Liver (tissue), 9 donors: ENCODE data around the gene KRT16. TPM values are rescaled to one million over a fixed set of nuclear protein-coding genes. Genes with fewer than 3 reads are reported as not detected.

Experiments
- DNase-seq: peaks from one replicate; pipeline ENCODE4 v3.0.0-alpha.2; 2017; ENCODE audit warnings: low spot score
- H3K27ac ChIP-seq, 2 donors: one replicate each; pipeline ENCODE4 v1.7.0; 2013; ENCODE audit warnings: inconsistent platforms in 2 of 2, low read length in 2 of 2, control low read depth in 1 of 2, low read depth in 1 of 2, mild to moderate bottlenecking in 1 of 2
- H3K27me3 ChIP-seq, 4 donors: one replicate each; pipeline versions ENCODE4 v1.6.1 to v1.7.0; 2013; ENCODE audit warnings: low read length in 3 of 4, inconsistent platforms in 1 of 4, mild to moderate bottlenecking in 1 of 4, moderate library complexity in 1 of 4; ENCODE audit not compliant: control insufficient read depth in 4 of 4, insufficient read depth in 4 of 4
- H3K36me3 ChIP-seq, 4 donors: one replicate each; pipeline versions ENCODE4 v1.6.1 to v1.7.0; 2013; ENCODE audit warnings: low read length in 3 of 4, mild to moderate bottlenecking in 3 of 4, low read depth in 1 of 4, moderate library complexity in 1 of 4; ENCODE audit not compliant: control insufficient read depth in 4 of 4, insufficient read depth in 3 of 4
- H3K4me1 ChIP-seq, 4 donors: one replicate each; pipeline versions ENCODE4 v1.6.1 to v1.7.0; 2013; ENCODE audit warnings: low read length in 3 of 4, mild to moderate bottlenecking in 3 of 4, moderate library complexity in 1 of 4; ENCODE audit not compliant: control insufficient read depth in 4 of 4, insufficient read depth in 4 of 4
- H3K4me3 ChIP-seq, 3 donors: one replicate each; pipeline versions ENCODE4 v1.6.1 to v1.7.0; 2013; ENCODE audit warnings: low read length in 3 of 3, control low read depth in 1 of 3, low read depth in 1 of 3, mild to moderate bottlenecking in 1 of 3
- H3K9ac ChIP-seq, 2 donors: one replicate each; pipeline ENCODE4 v1.7.0; 2013; ENCODE audit warnings: low read length in 2 of 2, mild to moderate bottlenecking in 2 of 2, moderate library complexity in 2 of 2, control low read depth in 1 of 2, low read depth in 1 of 2
- H3K9me3 ChIP-seq, 4 donors: one replicate each; pipeline versions ENCODE4 v1.6.1 to v1.7.0; 2013; ENCODE audit warnings: low read length in 3 of 4; ENCODE audit not compliant: control insufficient read depth in 4 of 4
- ATF3 ChIP-seq: IDR thresholded peaks from 2 replicates; pipeline ENCODE4 v1.6.1; 2016; ENCODE audit warnings: antibody characterized with exemption
- CTCF ChIP-seq: fragments of 150-350 bp; IDR thresholded peaks from 2 replicates; pipeline ENCODE4 v1.5.1; 2017; ENCODE audit warnings: improper control_type of control experiment, low read depth, low read length; ENCODE audit not compliant: missing input control
- EGR1 ChIP-seq, 2 donors: IDR thresholded peaks; 2 replicates each; pipeline ENCODE4 v1.6.1; 2016 to 2018; ENCODE audit warnings: antibody characterized with exemption in 2 of 2, low read depth in 2 of 2
- FOXA1 ChIP-seq: IDR thresholded peaks from 2 replicates; pipeline ENCODE4 v1.6.1; 2016; ENCODE audit warnings: antibody characterized with exemption
- FOXA2 ChIP-seq: IDR thresholded peaks from 2 replicates; pipeline ENCODE4 v1.6.1; 2016; ENCODE audit warnings: antibody characterized with exemption
- GABPA ChIP-seq, 2 donors: IDR thresholded peaks in 1 of 2; conservative IDR thresholded peaks in 1 of 2; 2 replicates each; pipeline ENCODE4 v1.6.1; 2016; ENCODE audit warnings: antibody characterized with exemption in 2 of 2, mild to moderate bottlenecking in 1 of 2, moderate library complexity in 1 of 2
- HNF4A ChIP-seq, 2 donors: conservative IDR thresholded peaks; 2 replicates each; pipeline ENCODE4 v1.6.1; 2016; ENCODE audit warnings: antibody characterized with exemption in 2 of 2, mild to moderate bottlenecking in 2 of 2
- HNF4G ChIP-seq: IDR thresholded peaks from 2 replicates; pipeline ENCODE4 v1.6.1; 2016; ENCODE audit warnings: antibody characterized with exemption
- JUND ChIP-seq, 2 donors: IDR thresholded peaks; 2 replicates each; pipeline ENCODE4 v1.6.1; 2016; ENCODE audit warnings: antibody characterized with exemption in 2 of 2
- MAX ChIP-seq: IDR thresholded peaks from 2 replicates; pipeline ENCODE4 v1.6.1; 2016; ENCODE audit warnings: antibody characterized with exemption
- NR2F2 ChIP-seq: IDR thresholded peaks from 2 replicates; pipeline ENCODE4 v1.6.1; 2016; ENCODE audit warnings: antibody characterized with exemption
- RAD21 ChIP-seq, 2 donors: IDR thresholded peaks; 2 replicates each; pipeline ENCODE4 v1.6.1; 2016; ENCODE audit warnings: antibody characterized with exemption in 2 of 2, mild to moderate bottlenecking in 2 of 2
- REST ChIP-seq: IDR thresholded peaks from 2 replicates; pipeline ENCODE4 v1.6.1; 2016; ENCODE audit warnings: antibody characterized with exemption, mild to moderate bottlenecking
- RXRA ChIP-seq, 2 donors: IDR thresholded peaks; 2 replicates each; pipeline ENCODE4 v1.6.1; 2017 to 2018; ENCODE audit warnings: antibody characterized with exemption in 2 of 2, mild to moderate bottlenecking in 1 of 2
- SP1 ChIP-seq: IDR thresholded peaks from 2 replicates; pipeline ENCODE4 v1.6.1; 2018; ENCODE audit warnings: antibody characterized with exemption, mild to moderate bottlenecking
- TAF1 ChIP-seq: conservative IDR thresholded peaks from 2 replicates; pipeline ENCODE4 v1.6.1; 2016; ENCODE audit warnings: antibody characterized with exemption, mild to moderate bottlenecking
- YY1 ChIP-seq: IDR thresholded peaks from 2 replicates; pipeline ENCODE4 v1.6.1; 2016; ENCODE audit warnings: antibody characterized with exemption, mild to moderate bottlenecking
- ZBTB33 ChIP-seq: IDR thresholded peaks from 2 replicates; pipeline ENCODE4 v1.6.1; 2016; ENCODE audit warnings: antibody characterized with exemption
- WGBS: extraction: QIAGEN DNeasy Blood & Tissue Kit; methylation state at CpG from one replicate; pipeline ENCODE4 v1.1.7; 2013; 5-methylcytosine and 5-hydroxymethylcytosine counted together
- polyA plus RNA-seq, 2 donors: library from polyadenylated mRNA; stranded (reverse) in 1 of 2; unstranded in 1 of 2; fragments of 200-250 nt in 1 of 2; fragments of >200 nt in 1 of 2; fragmentation: Nextera tagmentation in 1 of 2; extraction: Ambion mirVana in 1 of 2; gene quantifications; one replicate each; pipeline versions ENCODE4 v1.2.1 to v1.2.3, GENCODE V29; 2013 to 2015
- total RNA-seq, 2 donors: library from RNA; depleted of rRNA; stranded (reverse); fragments of >200 nt; gene quantifications; one replicate each; pipeline ENCODE4 v1.2.3, GENCODE V29; 2014
- donor health status: healthy.
- donor health status: healthy.
- donor health status: healthy.
- donor health status: healthy.
- donor health status: healthy.

Gene KRT16
- total and polyA plus RNA-seq, 4 donors = not detected

- 70% methylated on average over 3 of the region's 3 CpGs for WGBS
- Histone ChIP-seq H3K27ac (no peak overlapping the region), H3K9ac (no peak overlapping the region), H3K36me3 (no peaks in the 10 kb centered on the region), H3K9me3 (no peaks in the 10 kb centered on the region), H3K27me3 (peaks cover 0 to 13% (median 0%) of the 10 kb centered on the region in 4 donors), H3K4me3 (no peak overlapping the region), H3K4me1 (no peaks in the 10 kb centered on the region)
- DNase-seq = no peak
- TF ChIP-seq FOXA1 (no peak), TAF1 (no peak), REST (no peak), JUND (IDR thresholded peaks at IDR 0.05) (no peak), EGR1 (IDR thresholded peaks at IDR 0.05; ENCODE audit: low read depth in 2 of 2) (no peak), FOXA2 (no peak), HNF4G (no peak)
Measured at GRCh38 chr17:41575336-41575735, 37.2 kb downstream of the KRT16 start.

- no peak for DNase-seq
- H3K4me3 ChIP-seq = no peak within 1 kb of the TSS
- H3K27me3 ChIP-seq = peaks cover 0 to 6% (median 0%) of the 10 kb centered on the region in 4 donors
- H3K27ac ChIP-seq = no peak within 1 kb of the TSS
- no peaks in the 10 kb centered on the region for H3K9me3 ChIP-seq
- H3K9ac ChIP-seq = no peak within 1 kb of the TSS
- WGBS = 74% methylated on average over 24 of the region's 24 CpGs
- TF ChIP-seq REST = no peak
- TF ChIP-seq MAX = no peak
- no peak for TF ChIP-seq CTCF
- TF ChIP-seq SP1 = no peak
- TF ChIP-seq ATF3 = no peak
- no peak for TF ChIP-seq FOXA1
- TF ChIP-seq RXRA (IDR thresholded peaks at IDR 0.05) = no peak
- no peak for TF ChIP-seq RAD21 (IDR thresholded peaks at IDR 0.05)
- TF ChIP-seq TAF1 = no peak
- TF ChIP-seq ZBTB33 = no peak
- no peak for TF ChIP-seq JUND (IDR thresholded peaks at IDR 0.05)
- TF ChIP-seq EGR1 (IDR thresholded peaks at IDR 0.05; ENCODE audit: low read depth in 2 of 2) = no peak
- TF ChIP-seq NR2F2 = no peak
- TF ChIP-seq YY1 = no peak
- no peak for TF ChIP-seq HNF4A (conservative IDR thresholded peaks at IDR 0.05)
- TF ChIP-seq FOXA2 = no peak
- TF ChIP-seq GABPA (IDR thresholded peaks at IDR 0.05 in 1 of 2, conservative IDR thresholded peaks at IDR 0.05 in 1 of 2) = no peak
- no peak for TF ChIP-seq HNF4G
- no peaks in the 10 kb centered on the region for H3K36me3 ChIP-seq
- no peaks in the 10 kb centered on the region for H3K4me1 ChIP-seq
Measured at GRCh38 chr17:41571561-41572434, 40.8 kb downstream of the KRT16 start, which contains the start of gene KRT9. Gene KRT9 (minus strand): TSS chr17:41572059. CDS start chr17:41571992, 67 bp downstream.
